ENCODE results near the gene ALPL.

Gene ALPL

DNA sequence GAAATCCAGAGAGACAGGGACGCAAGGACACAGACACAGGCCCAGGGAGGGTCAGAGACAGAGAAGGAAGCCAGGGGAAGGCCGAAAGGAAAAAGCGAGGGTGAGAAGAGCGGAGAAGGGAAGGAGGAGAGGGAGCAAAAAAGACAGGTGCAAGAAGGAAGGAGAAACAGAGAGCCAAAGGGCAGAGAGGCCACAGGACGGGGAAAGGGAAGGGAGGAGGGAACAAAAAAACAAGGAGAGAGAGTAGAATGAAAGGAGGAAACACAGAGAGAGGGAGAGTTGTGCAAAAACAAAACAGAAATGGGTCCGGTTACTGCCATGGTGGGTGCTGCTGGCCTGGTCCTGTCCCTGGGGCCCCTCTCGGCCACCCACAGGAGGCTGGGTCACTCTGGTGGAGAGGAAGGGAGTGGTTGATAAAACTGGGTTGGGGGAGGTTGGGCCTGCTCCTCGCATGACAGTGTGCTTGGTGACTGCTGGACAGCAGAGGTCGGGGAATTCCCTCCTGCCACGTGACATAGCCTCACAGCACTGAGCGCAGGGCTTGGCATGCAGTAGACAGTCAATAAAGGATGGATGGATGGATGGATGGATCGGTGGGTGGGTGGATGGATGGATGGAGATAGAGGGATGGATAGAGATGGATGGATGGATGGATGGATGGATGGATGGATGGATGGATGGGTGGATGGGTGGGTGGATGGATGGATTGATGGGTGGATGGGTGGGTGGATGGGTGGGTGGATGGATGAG, 95.2 kb downstream of the ALPL start:
- no peak for DNase-seq

DNA sequence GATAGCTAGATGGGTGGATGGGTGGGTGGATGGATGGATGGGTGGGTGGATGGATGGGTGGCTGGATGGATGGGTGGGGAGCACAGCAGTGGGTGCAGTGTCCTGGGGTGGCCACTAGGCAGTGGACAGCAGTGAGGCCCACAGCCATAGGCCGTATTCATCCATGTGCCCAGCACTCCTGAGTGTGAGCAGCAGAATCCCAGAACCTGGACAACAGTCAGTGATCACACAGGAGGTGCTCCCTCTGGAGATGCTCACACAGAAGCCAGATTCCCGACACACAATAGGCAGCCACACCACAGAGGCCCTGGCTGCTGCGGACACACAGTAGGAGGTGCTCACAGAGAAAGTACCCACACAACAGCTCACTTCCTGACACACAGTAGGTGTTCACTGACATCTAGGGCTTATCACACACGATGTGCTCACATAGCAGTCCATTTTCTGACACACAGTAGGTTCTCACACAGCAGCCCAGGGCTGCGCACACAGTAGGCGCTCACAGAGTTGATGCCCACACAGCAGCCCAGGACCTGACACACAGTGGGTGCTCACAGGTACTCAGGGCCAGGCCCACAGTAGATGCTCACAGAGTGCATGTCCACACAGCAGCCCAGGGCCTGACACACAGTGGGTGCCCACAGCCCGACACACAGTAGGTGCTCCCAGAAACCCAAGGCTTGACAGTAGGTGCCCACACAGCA, 95.9 kb downstream of the ALPL start:
- no peak for DNase-seq

- DNase-seq = no peak
These were observed 96.9 kb downstream of the ALPL start for GRCh38 chr1:21605964-21606705.

GRCh38 chr1:21607549-21608529, 98.6 kb downstream of the ALPL start:
- DNase-seq = no peak

DNA sequence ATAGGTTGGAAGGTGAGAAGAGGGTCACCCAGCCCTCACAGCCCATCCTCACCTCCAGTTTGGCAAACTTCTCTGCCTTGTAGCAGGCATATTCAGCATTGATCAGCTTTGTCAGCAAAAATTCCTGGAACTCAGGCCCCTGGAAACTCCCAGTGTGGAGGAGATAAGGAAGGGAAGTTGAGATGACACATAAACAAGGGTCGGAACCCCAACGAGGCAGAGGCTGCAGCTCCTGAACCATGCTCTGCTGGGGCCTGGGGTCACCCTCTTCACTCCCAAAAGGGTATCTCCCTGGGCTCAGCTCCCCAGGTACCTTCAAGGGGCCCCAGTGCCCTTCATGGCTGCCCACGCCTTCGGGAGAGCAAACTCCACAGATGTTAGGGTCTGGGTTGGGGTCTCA, 99.6 kb downstream of the ALPL start:
- DNase-seq = no peak

- no peak for DNase-seq
These were observed 100.8 kb downstream of the ALPL start for GRCh38 chr1:21610027-21610426.

DNA sequence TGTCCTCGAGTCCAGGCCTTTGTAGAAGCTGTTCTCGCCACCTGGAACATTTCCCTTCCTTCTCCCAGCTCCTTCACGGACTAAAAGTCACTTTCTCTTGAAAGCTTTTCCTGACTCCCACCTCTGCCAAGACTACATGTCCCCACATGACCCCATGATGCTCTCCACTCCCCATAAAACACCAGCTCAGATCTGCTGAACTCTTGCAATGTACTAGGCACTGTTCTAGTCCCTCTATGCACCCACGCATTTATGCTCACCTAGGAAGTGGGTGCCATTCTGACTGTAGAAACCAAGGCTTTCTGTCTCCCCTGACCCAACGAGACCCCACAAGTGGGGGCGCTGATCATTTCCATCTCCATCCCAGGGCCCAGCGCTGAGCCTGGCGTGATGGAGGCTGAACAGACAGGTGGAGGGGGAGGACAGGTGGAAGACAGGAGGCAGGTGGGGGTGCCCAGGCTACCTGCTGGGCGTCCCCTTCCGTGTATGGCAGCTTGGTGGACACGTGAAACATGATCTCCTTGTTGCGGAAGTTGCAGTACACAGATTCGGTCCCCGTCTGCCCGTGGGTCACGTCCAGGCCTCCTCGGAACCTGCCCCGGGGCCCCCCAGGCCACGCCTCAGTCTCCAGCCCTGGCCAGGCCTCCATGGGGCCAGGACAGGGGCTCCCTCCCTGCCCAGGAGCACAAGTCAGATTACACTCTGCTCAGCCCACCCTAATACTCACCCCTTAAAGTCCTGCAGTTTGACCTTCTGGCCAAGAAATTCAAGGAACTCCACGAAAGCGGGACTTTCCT, 102.0 kb downstream of the ALPL start:
- no peak for DNase-seq

- no peak for DNase-seq
These were observed 102.8 kb downstream of the ALPL start for GRCh38 chr1:21612057-21612456.

DNA sequence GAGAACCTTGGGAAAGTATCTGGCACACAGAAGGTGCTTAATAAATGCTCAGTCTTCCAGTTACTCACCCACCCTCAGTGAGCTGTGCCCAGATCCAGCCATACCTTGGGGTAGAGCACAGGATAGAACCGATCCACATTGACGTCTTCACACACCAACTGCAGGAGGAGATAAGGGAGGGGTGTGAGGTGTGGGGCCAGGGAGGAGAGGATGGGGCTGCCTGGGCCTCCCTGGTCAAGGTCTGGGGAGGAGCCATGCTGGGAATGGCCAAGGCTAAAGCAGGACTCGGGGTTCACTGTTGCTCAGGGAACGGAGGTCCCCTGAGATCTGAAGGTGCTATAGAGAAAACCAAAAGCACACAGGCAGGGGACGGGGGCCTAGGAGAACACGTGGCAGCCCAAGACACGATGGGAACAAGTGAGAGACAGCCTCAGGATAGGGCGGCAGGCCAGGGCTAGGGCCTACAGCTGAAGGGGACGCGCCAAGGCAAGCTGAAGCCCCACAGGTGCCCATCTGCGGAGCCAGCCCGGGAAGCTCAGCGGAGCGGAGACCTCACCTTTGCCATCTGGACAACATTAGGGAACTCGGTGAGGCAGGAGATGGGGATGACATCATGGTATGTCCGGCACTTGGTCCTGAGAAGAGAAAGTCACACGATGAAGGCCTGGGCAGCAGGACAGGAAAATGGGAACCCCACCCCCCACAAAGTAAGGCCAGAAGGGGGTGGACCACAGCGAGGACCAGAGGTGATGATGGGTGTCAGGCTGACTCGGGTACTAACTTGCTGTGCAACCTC, 104.0 kb downstream of the ALPL start:
- DNase-seq = no peak

GRCh38 chr1:21614419-21615115, 105.3 kb downstream of the ALPL start:
- no peak for DNase-seq

GRCh38 chr1:21616372-21616771, 107.1 kb downstream of the ALPL start:
- no peak for DNase-seq

DNA sequence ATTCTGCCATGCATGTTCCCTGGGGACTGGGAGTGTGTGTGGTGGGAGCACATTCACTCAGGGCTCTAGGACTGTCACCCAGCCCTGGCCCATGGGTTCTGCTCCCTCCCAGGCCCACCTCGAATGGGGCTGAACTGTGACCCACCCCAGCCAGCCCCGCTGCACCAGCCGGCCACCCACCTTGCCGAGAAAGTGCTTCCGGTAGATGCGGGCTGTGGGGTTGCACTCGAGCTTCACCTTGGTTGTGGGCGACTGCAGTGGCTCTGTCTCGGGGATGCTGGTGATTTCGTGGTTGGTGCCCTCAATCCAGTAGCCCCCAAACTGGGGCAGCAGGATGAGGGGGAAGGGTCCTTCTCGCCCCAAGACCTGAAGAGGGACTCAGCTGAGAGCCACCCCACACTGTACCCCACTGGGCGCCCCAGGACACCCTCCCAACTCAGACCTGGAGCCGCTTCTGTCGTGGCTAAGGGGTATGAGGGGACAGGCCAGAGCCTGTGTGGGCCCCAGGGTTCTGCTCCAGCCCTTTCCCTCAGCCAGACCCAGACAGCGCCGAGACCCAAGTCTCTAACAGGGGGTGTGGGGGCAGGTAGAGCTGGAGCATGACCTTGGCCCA, 108.0 kb downstream of the ALPL start:
- DNase-seq = no peak

- DNase-seq = no peak
These were observed 108.8 kb downstream of the ALPL start for GRCh38 chr1:21618059-21618458.

DNA sequence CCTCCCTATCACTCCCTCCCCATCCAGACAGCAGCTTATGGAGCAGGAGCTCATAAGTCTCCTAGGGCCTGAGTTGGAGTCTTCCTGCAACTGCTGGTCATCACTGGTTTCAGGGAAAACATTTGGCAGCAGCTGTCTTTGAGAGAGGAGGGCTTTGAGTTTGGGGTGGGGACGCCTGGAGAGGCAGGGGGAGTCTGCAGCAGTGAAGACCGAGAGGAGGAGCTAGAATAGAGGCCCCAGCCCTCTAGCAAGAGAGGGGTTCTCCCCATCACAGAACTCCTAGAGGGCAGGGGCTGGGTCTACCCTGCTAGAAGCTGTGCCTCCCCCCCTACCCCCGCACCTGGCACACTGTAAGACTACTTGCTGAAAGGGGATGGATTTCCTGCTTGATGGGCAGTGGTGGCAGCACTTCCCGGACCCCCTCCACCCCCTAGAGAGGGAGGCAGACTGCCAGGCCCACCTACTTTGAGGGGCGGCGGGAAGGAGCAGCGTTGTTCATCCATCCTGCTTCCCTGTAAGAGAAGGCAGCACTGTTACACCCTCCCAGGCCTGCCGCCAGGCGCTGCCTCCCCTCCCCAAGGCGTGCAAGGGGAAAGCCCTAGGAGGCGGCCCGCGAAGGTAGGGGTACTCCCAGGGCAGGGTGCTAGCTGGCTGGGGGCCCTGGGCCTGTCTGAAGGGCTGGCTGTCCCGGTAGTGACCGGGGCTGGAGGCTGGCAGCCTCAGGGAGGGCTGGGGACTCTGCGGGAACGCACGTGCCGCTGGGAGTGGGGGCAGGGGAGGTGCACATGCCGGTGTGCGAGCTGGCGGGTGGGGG, 109.5 kb downstream of the ALPL start:
- no peak for DNase-seq

- DNase-seq = no peak
These were observed 110.2 kb downstream of the ALPL start for GRCh38 chr1:21619375-21619947.

GRCh38 chr1:21620011-21620410, 110.8 kb downstream of the ALPL start:
- DNase-seq = no peak

DNA sequence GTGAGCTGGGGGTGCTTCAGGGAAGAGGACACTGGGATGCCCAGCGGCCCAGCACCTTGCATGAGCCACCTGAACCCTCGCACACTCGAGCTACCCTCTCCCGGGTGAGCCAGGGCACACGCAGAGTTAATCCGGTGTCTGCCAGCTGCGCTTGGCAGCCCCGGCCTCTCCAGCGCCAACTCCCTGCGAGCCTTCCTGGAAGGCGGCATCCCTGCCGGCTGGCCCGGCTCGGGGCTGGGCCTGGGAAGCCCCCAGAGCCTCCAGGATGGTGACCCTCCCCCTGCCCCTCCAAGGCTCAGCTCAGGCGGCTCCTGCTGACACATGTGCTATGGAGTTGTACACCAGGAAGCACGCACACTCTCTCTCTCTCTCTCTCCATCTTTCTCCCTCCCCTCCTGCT, 111.3 kb downstream of the ALPL start:
- no peak for DNase-seq

- no peak for DNase-seq
These were observed 111.8 kb downstream of the ALPL start for GRCh38 chr1:21621051-21621450.

Measured in NCI-H2227 treated with DMSO at 0.1 percent for 48 hours (cell line).